CD4-positive, alpha-beta T cell treated with Interleukin-4 for 1 hour (primary cell): ENCODE measurements around the gene NCOA1.
"Not testable (repeated sequence)": the region's sequence is repeated elsewhere in the genome, so short reads cannot be mapped to it uniquely, and the experiment has no call there.

Experiments
- DNase-seq, 2 donors: peaks; one replicate each; pipeline ENCODE4 v3.0.0-alpha.2; 2020 to 2022

Gene NCOA1

GRCh38 chr2:24477229-24477628 is 13.8 kb upstream of the NCOA1 start:
- no peak for DNase-seq

DNA sequence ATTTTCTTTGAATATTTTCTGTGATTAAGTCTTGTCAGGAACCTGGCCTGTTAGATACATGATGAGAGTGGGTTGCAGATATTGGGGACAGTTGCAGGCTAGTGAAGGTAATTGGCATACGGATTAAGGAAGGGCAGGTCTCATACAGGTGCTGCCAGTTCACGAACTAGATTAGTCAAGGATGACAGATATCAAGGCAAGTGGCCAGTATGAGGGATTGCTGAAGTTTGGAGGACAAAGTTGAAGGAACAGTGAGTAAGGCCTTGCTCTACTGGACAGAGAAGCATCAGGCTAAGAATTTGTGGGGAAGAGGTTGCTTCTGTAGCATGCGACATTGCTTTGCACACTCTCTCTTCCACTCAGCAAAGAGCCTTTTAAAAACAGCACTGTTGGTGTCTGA is 12.8 kb upstream of the NCOA1 start:
- DNase-seq = no peak

DNA sequence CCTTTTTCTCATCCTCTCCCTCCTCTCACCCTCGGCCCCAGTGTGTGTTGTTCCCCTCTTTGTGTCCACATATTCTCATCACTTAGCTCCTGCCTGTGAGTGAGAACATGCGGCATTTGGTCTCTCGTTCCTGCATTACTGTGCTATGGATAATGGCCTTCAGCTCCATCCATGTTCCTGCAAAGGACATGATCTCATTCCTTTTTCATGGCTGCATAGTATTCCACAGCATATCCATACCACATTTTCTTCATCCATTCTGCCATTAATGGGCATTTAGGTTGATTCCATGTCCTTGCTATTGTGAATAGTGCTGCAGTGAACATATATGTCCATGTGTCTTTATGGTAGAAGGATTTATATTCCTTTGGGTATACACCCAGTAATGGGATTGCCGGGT is 10.8 kb upstream of the NCOA1 start:
- no peak for DNase-seq

- DNase-seq = peak in 1 of 2 donors; percentile 38
These were observed 8.6 kb upstream of the NCOA1 start for GRCh38 chr2:24482251-24482971.

GRCh38 chr2:24482972-24483300 is 8.1 kb upstream of the NCOA1 start:
- no peak for DNase-seq

GRCh38 chr2:24484677-24485076 is 6.4 kb upstream of the NCOA1 start:
- DNase-seq = not testable (repeated sequence)

DNA sequence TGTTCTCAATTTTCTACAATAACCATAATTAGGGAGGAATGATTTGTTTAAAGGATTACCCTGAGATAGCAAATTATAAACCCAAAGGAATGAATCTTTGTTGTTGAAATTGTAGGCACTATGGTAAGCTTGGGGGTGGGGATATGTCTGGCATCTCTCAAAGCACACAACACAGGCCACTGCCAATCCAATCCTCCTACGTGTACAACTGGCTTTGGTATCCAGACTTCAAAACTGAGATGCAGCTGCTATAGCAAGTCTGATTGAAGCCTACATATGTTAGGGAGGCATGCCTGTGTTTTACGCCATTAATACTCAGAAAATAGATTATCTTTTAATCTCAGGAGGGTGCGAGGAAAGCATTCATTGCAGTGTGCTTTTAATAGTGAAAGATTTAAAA is 5.9 kb upstream of the NCOA1 start:
- no peak for DNase-seq

- DNase-seq = no peak
These were observed 4.3 kb upstream of the NCOA1 start for GRCh38 chr2:24486636-24487205.

GRCh38 chr2:24489465-24490180 is 1.4 kb upstream of the NCOA1 start:
- no peak for DNase-seq

- DNase-seq = no peak
These were observed 819 bp upstream of the NCOA1 start for GRCh38 chr2:24490181-24490689.

DNA sequence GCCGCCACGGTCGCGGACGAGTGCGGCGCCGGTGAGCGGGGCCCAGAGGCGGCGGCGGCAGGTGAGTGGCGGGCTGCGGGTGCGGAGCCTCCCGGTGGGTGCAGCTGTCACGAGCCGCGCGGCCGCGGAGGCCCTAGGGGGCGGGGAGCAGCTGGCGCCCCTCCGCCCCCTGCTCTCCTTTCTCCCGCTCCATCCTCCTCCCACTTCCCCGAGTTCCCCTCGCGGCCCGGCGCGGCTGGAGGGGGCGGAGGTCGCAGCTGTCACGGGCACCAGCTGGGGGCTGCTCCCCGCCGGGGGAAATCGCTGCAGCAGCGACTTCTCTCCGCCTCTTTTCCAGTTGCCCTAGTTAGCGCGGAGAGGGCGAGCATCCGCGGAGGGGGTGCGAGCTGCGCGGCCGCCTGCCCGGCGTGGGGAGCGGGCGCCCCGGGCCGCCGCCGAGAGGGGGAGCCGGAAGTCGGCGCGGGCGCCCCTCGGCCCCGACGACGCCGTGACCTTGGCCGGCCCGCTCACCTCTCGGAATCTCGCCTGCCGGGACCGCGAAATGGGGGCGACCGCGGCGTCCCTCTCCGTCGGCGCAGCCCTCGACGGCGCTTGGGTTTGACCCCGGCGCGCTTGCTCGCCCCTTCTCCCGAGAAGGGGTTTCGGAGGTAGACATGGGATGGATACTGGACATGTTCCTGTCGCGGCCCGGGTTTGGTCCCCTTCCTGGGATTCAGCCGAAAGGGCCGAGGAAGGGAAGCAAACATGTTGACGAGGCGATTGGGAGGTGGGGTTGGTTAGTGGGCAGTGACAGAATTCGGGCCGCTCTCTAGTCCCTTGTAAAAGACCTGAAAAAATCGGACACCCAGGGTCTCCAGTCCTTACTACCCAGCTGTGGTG is 727 bp downstream of the NCOA1 start:
- peak; percentile 51 to 72 for DNase-seq

GRCh38 chr2:24492421-24493279 is 1.6 kb downstream of the NCOA1 start:
- peak in 1 of 2 donors; percentile 17 for DNase-seq

DNA sequence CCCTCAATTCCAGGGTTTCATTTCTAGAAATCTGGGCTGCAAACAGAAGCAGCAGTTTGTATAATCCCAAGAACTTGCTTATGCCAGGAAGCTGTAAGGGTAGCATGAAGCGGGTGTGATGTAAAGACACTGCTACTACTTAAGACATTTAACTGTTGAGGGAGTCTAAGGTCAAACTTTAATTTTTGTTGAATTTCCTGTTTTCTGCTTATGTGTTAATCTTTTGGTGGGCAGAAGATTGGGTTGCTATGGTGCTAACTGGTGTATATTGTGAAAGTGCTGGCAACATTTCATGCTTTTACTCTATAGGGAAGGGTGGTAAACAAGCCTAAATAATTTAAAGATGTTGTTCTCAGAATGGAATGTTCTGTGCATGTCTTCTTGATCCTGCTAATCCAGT is 2.7 kb downstream of the NCOA1 start:
- DNase-seq = peak in 1 of 2 donors; percentile 33

DNA sequence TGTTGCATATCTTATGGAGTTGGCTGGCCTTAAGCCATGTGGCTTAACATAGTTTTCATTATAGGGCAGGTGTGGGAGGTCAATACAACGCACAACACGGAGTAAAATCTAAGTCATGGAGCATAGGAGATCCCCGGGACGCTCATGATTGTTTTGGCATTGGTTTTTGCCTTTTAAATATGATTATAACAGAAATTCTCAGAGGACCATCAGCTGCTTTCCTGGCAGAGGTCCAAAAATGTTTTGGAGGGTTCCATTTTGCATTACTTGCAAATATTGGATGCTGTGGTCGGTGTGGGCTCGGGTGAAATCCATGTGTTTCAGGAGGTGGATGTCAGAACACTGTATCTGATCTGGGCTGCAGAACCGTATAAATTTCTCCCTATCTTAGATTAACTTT is 3.4 kb downstream of the NCOA1 start:
- no peak for DNase-seq

DNA sequence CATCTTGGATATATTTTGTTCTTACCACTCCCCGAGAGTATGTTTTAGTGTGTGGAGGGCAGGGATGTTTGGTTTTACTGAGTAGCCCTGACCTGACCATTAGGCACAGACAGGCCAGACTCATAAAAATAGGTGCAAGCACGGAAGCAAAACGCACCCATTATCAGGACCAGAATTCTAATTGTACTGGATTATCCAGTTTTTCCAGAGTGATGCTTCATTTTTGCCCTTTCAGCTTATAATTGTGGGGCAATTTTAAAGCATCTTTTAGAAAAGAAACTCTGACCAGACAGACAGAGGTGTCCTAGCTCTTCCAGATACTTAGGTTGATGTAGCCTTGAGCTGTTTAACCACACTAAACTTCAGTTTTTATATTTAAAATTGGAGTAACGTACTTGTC is 4.4 kb downstream of the NCOA1 start:
- no peak for DNase-seq

DNA sequence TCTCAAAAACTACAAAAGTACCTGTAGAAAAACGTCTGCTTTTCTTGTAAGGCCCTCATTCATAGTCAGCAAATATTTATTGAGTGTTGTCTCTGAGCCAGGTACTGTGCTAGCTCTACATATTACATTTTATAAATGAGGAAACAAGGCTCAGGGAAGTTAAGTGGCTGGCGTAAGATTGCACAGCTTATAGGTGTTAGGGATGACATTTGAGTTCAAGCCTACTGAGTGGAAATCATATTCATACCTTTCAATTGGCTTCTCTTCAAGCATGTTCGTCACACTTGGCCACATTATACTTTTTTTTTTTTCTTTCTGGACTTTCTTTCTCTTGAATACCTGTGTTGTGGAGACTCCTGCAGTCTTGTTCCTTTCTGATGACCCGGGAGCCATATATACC is 5.9 kb downstream of the NCOA1 start:
- no peak for DNase-seq

GRCh38 chr2:24497685-24498084 is 6.6 kb downstream of the NCOA1 start:
- no peak for DNase-seq

- no peak for DNase-seq
These were observed 7.1 kb downstream of the NCOA1 start for GRCh38 chr2:24498121-24498520.

GRCh38 chr2:24501813-24502212 is 10.8 kb downstream of the NCOA1 start:
- DNase-seq = no peak

GRCh38 chr2:24505534-24506275 is 14.7 kb downstream of the NCOA1 start:
- no peak for DNase-seq

DNA sequence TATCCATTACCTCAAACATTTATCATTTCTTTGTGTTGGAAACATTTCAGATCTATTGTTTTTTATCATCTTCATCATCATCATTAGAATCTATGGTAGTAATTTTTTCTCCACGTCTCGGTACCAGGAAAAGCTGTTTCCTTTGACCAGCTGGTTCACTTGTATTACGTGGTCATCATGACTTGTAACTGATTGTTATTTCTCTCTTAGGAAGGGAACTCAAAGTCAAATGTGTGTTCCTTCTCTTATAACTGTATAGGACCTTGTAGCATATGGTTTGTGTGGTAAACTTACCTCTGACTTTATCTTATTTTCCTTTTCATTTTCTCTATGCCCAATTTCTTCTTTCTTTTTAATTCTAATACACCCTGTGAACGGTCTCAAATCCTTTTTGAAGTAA is 16.5 kb downstream of the NCOA1 start:
- DNase-seq = no peak
